Dedifferentiated amniotic fluid mesenchymal stem cell (primary cell): ENCODE results near the gene FTCD.
"Not testable (repeated sequence)": the region's sequence is repeated elsewhere in the genome, so short reads cannot be mapped to it uniquely, and the experiment has no call there.

Experiments used
- DNase-seq: peaks from one replicate; pipeline ENCODE4 v3.0.0-alpha.2; 2016; ENCODE audit errors: extremely low spot score

Gene FTCD

GRCh38 chr21:46154155-46154954 is 1.0 kb downstream of the FTCD start:
- no peak for DNase-seq

- no peak for DNase-seq
Measured at GRCh38 chr21:46153247-46154154, 1.9 kb downstream of the FTCD start.

- DNase-seq, result no peak
Measured at GRCh38 chr21:46152927-46153246, 2.5 kb downstream of the FTCD start.

- no peak for DNase-seq
Measured at GRCh38 chr21:46151989-46152926, 3.1 kb downstream of the FTCD start.

- DNase-seq, result no peak
Measured at GRCh38 chr21:46151261-46151988, 4.0 kb downstream of the FTCD start.

- DNase-seq, result no peak
Measured at GRCh38 chr21:46150491-46151121, 4.8 kb downstream of the FTCD start.

- DNase-seq, result no peak
Measured at GRCh38 chr21:46150073-46150472, 5.3 kb downstream of the FTCD start.

- DNase-seq, result no peak
Measured at GRCh38 chr21:46149205-46149901, 6.0 kb downstream of the FTCD start.

- DNase-seq, result no peak
Measured at GRCh38 chr21:46148106-46148505, 7.3 kb downstream of the FTCD start.

- not testable (repeated sequence) for DNase-seq
Measured at GRCh38 chr21:46147429-46147828, 8.0 kb downstream of the FTCD start.

- no peak for DNase-seq
Measured at GRCh38 chr21:46146856-46147255, 8.5 kb downstream of the FTCD start.

GRCh38 chr21:46145840-46146691 is 9.3 kb downstream of the FTCD start:
- no peak for DNase-seq

GRCh38 chr21:46145159-46145839 is 10.1 kb downstream of the FTCD start:
- no peak for DNase-seq

- DNase-seq, result no peak
Measured at GRCh38 chr21:46144464-46145070, 10.8 kb downstream of the FTCD start.

GRCh38 chr21:46142582-46143473 is 12.6 kb downstream of the FTCD start:
- no peak for DNase-seq

- DNase-seq, result no peak
Measured at GRCh38 chr21:46141767-46142581, 13.4 kb downstream of the FTCD start.
